ENCODE data around the gene CAMSAP2.

DNA sequence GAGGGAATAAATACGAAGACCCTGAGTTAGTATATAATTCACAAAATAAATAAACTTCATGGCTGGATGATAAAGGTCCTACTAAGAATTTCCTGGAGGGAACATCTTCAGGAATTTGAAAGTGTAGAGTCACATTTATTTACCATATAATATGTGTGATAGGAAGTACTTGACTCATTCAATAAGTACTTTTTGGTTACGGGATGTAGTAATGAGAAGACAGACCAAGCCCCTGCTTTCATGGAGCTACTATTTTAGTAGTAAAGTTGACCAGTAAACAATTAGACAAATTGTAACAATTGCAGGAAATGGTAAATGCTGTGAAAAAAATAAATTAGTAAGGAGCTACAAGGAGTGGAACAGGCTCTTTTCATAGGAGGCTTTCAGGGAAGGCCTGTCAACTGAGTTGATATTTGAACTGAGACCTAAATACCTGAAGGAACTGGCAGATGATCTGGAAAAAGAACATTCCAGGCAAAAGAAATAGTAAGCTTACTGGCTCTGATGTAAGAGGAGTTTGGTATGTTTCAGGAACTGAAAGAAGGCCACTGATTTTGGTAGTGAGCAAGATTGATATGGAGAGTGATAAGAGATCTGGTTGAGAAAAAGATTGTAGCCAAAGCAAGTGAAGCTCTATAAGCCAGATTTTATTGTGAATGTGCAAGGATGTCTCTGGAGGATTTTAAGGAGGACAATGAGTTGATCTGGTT, 36.2 kb downstream of the CAMSAP2 start:
- TF ChIP-seq, protein P1, sequence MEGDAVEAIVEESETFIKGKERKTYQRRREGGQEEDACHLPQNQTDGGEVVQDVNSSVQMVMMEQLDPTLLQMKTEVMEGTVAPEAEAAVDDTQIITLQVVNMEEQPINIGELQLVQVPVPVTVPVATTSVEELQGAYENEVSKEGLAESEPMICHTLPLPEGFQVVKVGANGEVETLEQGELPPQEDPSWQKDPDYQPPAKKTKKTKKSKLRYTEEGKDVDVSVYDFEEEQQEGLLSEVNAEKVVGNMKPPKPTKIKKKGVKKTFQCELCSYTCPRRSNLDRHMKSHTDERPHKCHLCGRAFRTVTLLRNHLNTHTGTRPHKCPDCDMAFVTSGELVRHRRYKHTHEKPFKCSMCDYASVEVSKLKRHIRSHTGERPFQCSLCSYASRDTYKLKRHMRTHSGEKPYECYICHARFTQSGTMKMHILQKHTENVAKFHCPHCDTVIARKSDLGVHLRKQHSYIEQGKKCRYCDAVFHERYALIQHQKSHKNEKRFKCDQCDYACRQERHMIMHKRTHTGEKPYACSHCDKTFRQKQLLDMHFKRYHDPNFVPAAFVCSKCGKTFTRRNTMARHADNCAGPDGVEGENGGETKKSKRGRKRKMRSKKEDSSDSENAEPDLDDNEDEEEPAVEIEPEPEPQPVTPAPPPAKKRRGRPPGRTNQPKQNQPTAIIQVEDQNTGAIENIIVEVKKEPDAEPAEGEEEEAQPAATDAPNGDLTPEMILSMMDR (IDR thresholded peaks at IDR 0.05), result no peak
- TF ChIP-seq EZH2phosphoT487 (IDR thresholded peaks at IDR 0.05) (no peak), EZH2 (IDR thresholded peaks at IDR 0.05) (no peak)

All from neural progenitor cell (in vitro differentiated cells).